ENCODE measurements around the gene CMC4. TPM values are rescaled to one million over a fixed set of nuclear protein-coding genes. Genes with fewer than 3 reads are reported as not detected.
A peak's percentile ranks its signal among the peaks of the same experiment; 100 is the strongest.

The CMC4 gene
- total RNA-seq, 1 donor from 2014 or later, result 28.1 TPM

DNA sequence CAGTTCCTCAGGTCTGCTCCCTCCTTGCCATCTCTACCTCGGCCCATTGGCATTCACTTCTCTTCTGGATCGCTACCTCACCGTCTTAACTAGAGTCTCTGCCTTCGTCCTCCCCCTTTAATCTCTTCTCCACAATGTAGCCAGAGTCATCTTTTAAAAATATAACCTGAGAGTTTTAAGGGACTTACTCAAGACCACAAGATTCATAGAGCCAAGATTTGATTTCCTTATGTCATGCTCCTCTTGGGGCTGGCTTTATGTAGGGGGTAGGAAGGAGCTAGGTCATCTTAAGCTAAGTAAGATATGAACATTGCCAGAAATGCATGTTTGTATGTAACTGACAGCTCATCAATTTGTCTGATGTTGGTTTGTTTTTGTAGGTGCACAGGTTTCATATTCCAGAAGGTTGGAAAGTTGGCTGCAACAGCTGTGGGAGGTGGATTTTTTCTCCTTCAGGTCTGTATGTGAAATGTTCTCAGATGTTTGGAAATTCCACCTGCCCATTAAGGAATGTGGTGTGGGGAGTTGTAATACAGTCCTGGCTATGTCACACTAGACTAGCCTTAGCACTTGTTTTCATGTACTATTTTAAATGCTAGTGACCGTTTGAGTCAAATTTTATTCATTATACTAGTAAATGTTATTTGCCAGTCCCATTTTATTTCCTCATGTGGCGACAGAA lies 24.7 kb downstream of the CMC4 start:
- intact Hi-C loops (cut with micrococcal nuclease), result no loop called here
- H3K9me3 ChIP-seq (replicated peaks), result no peaks in the 10 kb centered on the region
- H3K27ac ChIP-seq (replicated peaks), result no peak overlapping the region
- TF ChIP-seq CTCF (IDR thresholded peaks at IDR 0.05; ENCODE audit: borderline replicate concordance), result no peak
- H3K27me3 ChIP-seq (ENCODE audit: low read depth), result no peaks in the 10 kb centered on the region
- no peak overlapping the region for H3K4me3 ChIP-seq
- no peak for DNase-seq
- peaks cover 9% of the 10 kb centered on the region for H3K36me3 ChIP-seq
- peaks cover 38% of the 10 kb centered on the region for H3K4me1 ChIP-seq

DNA sequence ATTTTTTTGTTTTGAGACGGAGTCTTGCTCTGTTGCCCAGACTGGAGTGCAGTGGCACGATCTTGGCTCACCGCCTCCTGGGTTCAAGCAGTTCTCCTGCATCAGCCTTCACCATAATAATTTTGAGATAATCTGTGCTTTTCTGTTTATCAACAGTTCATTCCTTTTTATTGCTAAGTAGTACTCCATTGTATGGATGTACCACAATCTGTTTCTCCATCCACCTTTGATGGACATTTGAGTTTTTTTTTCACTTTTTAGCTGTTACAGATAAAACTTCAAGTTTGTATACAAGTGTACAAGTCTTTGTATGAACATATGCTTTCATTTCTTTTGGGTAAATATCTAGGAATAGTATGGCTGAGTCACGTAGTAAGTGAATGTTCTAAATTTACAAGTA lies 35.2 kb downstream of the CMC4 start:
- no peak overlapping the region for H3K27ac ChIP-seq (replicated peaks)
- DNase-seq, result no peak
- TF ChIP-seq CTCF (IDR thresholded peaks at IDR 0.05; ENCODE audit: borderline replicate concordance), result no peak
- no peaks in the 10 kb centered on the region for H3K27me3 ChIP-seq (ENCODE audit: low read depth)
- intact Hi-C loops (cut with micrococcal nuclease), result no loop called here
- H3K4me3 ChIP-seq, result no peak overlapping the region
- peaks cover 8% of the 10 kb centered on the region for H3K9me3 ChIP-seq (replicated peaks)
- peaks cover 30% of the 10 kb centered on the region for H3K36me3 ChIP-seq
- peaks cover 6% of the 10 kb centered on the region for H3K4me1 ChIP-seq

DNA sequence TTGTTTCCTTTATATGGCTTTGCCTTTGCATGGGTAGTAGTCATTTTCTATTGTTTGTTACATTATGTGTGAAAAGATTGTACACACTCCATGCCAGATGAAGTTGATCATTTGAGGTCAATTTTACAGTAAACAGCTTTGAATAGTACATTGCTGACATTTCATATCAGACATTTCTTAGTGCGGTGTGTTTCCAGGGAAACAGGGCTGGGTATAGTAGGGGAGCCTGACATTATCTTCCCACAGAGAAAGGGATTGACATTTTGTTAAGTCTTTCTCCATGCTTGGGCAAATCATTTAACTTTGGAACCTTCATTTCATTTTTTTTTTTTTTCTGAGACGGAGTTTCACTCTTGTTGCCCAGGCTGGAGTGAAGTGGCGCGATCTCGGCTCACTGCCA lies 39.3 kb downstream of the CMC4 start:
- no peak for TF ChIP-seq CTCF (IDR thresholded peaks at IDR 0.05; ENCODE audit: borderline replicate concordance)
- peaks cover 21% of the 10 kb centered on the region for H3K4me1 ChIP-seq
- H3K27ac ChIP-seq (replicated peaks), result no peak overlapping the region
- intact Hi-C loops (cut with micrococcal nuclease), result no loop called here
- peaks cover 30% of the 10 kb centered on the region for H3K36me3 ChIP-seq
- no peak for DNase-seq
- H3K4me3 ChIP-seq, result no peak overlapping the region
- no peaks in the 10 kb centered on the region for H3K27me3 ChIP-seq (ENCODE audit: low read depth)
- H3K9me3 ChIP-seq (replicated peaks), result peaks cover 8% of the 10 kb centered on the region

DNA sequence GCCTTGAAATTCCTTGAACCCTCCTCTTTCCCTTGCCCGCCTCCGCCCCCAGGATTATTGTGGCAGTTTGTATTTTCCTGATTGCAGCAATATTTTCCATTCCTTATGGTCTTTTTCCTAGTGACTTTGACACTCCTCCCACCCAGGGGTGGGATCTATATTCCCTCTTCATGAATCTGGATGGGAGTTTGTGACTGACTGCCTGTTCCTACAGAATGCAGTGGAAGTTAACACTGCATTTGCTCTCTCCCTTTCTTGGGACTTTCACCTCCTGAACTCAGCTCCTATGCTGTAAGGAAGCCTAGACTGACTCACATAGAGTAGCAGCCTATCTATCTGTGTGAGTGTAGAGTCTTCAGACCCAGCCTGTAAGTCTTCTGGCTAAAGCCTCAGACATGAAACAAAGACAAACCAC lies 42.1 kb downstream of the CMC4 start:
- intact Hi-C loops (cut with micrococcal nuclease), result no loop called here
- peak overlapping the region; percentile 97 for H3K27ac ChIP-seq (replicated peaks)
- no peak for TF ChIP-seq CTCF (IDR thresholded peaks at IDR 0.05; ENCODE audit: borderline replicate concordance)
- peaks cover 5% of the 10 kb centered on the region for H3K36me3 ChIP-seq
- no peaks in the 10 kb centered on the region for H3K27me3 ChIP-seq (ENCODE audit: low read depth)
- peak overlapping the region; percentile 72 for H3K4me3 ChIP-seq
- peaks cover 21% of the 10 kb centered on the region for H3K4me1 ChIP-seq
- H3K9me3 ChIP-seq (replicated peaks), result no peaks in the 10 kb centered on the region
- no peak for DNase-seq

DNA sequence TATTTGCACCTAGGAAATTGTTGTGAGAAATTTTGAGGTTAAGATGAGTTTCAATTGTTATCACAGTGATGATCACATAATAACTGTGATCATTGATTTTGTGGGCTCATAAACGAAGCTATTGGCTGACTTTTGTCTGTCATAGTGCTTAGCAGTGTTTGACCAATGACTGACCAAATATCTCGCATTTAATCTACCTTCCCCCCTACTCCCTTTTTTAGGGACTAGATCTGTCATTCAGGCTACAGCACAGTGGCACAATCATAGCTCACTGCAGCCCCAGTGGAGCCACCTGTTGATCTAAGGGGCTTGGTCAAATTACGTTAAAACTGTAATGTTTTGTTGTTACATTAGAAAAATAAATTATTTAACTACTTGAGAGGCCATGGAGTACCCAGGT lies 42.8 kb downstream of the CMC4 start:
- no peaks in the 10 kb centered on the region for H3K36me3 ChIP-seq
- H3K27me3 ChIP-seq (ENCODE audit: low read depth), result no peaks in the 10 kb centered on the region
- H3K4me3 ChIP-seq, result peak overlapping the region; percentile 72
- H3K27ac ChIP-seq (replicated peaks), result peak overlapping the region; percentile 97
- H3K4me1 ChIP-seq, result peaks cover 21% of the 10 kb centered on the region
- H3K9me3 ChIP-seq (replicated peaks), result no peaks in the 10 kb centered on the region
- intact Hi-C loops (cut with micrococcal nuclease), result no loop called here
- DNase-seq, result no peak
- TF ChIP-seq CTCF (IDR thresholded peaks at IDR 0.05; ENCODE audit: borderline replicate concordance), result no peak
